K562 (cell line): Measurements from ENCODE around the gene C15orf62. TPM values are rescaled to one million over a fixed set of nuclear protein-coding genes. Genes with fewer than 3 reads are reported as not detected.
A peak's percentile ranks its signal among the peaks of the same experiment; 100 is the strongest.

Source experiments
- EGR1 ChIP-seq: fragments of 450-650 bp; conservative IDR thresholded peaks from 2 replicates; pipeline ENCODE4 v1.6.1; 2017; ENCODE audit warnings: mild to moderate bottlenecking
- FOS ChIP-seq: IDR thresholded peaks from 3 replicates; pipeline ENCODE4 v1.6.1; 2011; ENCODE audit not compliant: insufficient read length; ENCODE audit errors: extremely low read depth
- KLF6 ChIP-seq: fragments of 250-450 bp; sonication (Bioruptor Pico); IDR thresholded peaks from 2 replicates; pipeline ENCODE4 v1.4.0; 2020; ENCODE audit warnings: mild to moderate bottlenecking, moderate library complexity, borderline replicate concordance
- NONO ChIP-seq, 2 experiments: fragments of 200-400 bp in 1 of 2; fragments of 450-650 bp in 1 of 2; formaldehyde crosslinking in 1 of 2; IDR thresholded peaks; 2 replicates each; pipeline ENCODE4 v1.6.1; 2017; ENCODE audit warnings: low read depth in 2 of 2, mild to moderate bottlenecking in 2 of 2, moderate library complexity in 2 of 2, low read length in 1 of 2
- STAT5A ChIP-seq: IDR thresholded peaks from 2 replicates; pipeline ENCODE4 v1.6.1; 2012; ENCODE audit warnings: low read length, inconsistent platforms, borderline replicate concordance
- TCF7 ChIP-seq: sonication (generic); IDR thresholded peaks from 2 replicates; pipeline ENCODE4 v1.6.1; 2016; ENCODE audit warnings: antibody characterized with exemption, borderline replicate concordance
- ZNF584 ChIP-seq: fragments of 200-800 bp; sonication (Bioruptor generic); IDR thresholded peaks from 2 replicates; pipeline ENCODE4 v1.6.1; 2016; ENCODE audit warnings: low read depth, mild to moderate bottlenecking, missing genetic modification characterization, missing compliant biosample characterization
- ZSCAN32 ChIP-seq: fragments of 450-650 bp; formaldehyde crosslinking; IDR thresholded peaks from 2 replicates; pipeline ENCODE4 v1.4.0; 2020; ENCODE audit warnings: mild to moderate bottlenecking, moderate library complexity
- polyA plus RNA-seq, 8 experiments: library from polyadenylated mRNA; depleted of rRNA in 4 of 8; stranded (reverse) in 5 of 8; unstranded in 3 of 8; fragments of >200 nt; fragmentation: Nextera tagmentation in 2 of 8; fragmentation: Illumina TruSeq in 1 of 8; extraction: Ambion mirVana in 2 of 8; extraction: Trizol in 1 of 8; gene quantifications; 2 replicates each; pipeline versions ENCODE4 v1.2.1 to v1.2.3, GENCODE V29; 2011 to 2014; ENCODE audit warnings: inconsistent platforms in 1 of 8, missing spikeins in 1 of 8
- total RNA-seq, 7 experiments: library from RNA; depleted of rRNA in 6 of 7; stranded (reverse); fragments of >200 nt in 6 of 7; fragmentation: Illumina TruSeq in 2 of 7; extraction: Trizol in 2 of 7; gene quantifications; 2 replicates each; pipeline versions ENCODE4 v1.2.1 to v1.2.3, GENCODE V29; 2011 to 2021; ENCODE audit warnings: low replicate concordance in 1 of 7
- TF ChIP-seq, protein P1 (sequence below), 2 experiments: fragments of 450-650 bp; formaldehyde crosslinking in 1 of 2; IDR thresholded peaks; 2 replicates each; pipeline versions ENCODE4 v1.4.0 to v1.6.1; 2014 to 2020; ENCODE audit warnings: mild to moderate bottlenecking in 2 of 2, borderline replicate concordance in 1 of 2, low read depth in 1 of 2
- TF ChIP-seq, protein P2 (sequence below), 2 experiments: fragments of 450-650 bp in 1 of 2; IDR thresholded peaks; 2 replicates each; pipeline ENCODE4 v1.6.1; 2011 to 2017; ENCODE audit warnings: low read depth in 2 of 2, antibody characterized with exemption in 1 of 2, borderline replicate concordance in 1 of 2, low read length in 1 of 2, mild to moderate bottlenecking in 1 of 2, mixed read lengths in 1 of 2; ENCODE audit not compliant: control insufficient read depth in 1 of 2
- TF ChIP-seq, protein P3 (sequence below): sonication (generic); formaldehyde crosslinking; IDR thresholded peaks from 2 replicates; pipeline ENCODE4 v1.8.0; 2022; ENCODE audit warnings: missing genetic modification reagents, mild to moderate bottlenecking, borderline replicate concordance

The C15orf62 gene
- total and polyA plus RNA-seq, 9 of the 15 experiments (the other 6 are each of a cell fraction or from before 2014, with no cell fraction given), result 0.01 to 0.76 (median 0.30) TPM; not detected in 1

DNA sequence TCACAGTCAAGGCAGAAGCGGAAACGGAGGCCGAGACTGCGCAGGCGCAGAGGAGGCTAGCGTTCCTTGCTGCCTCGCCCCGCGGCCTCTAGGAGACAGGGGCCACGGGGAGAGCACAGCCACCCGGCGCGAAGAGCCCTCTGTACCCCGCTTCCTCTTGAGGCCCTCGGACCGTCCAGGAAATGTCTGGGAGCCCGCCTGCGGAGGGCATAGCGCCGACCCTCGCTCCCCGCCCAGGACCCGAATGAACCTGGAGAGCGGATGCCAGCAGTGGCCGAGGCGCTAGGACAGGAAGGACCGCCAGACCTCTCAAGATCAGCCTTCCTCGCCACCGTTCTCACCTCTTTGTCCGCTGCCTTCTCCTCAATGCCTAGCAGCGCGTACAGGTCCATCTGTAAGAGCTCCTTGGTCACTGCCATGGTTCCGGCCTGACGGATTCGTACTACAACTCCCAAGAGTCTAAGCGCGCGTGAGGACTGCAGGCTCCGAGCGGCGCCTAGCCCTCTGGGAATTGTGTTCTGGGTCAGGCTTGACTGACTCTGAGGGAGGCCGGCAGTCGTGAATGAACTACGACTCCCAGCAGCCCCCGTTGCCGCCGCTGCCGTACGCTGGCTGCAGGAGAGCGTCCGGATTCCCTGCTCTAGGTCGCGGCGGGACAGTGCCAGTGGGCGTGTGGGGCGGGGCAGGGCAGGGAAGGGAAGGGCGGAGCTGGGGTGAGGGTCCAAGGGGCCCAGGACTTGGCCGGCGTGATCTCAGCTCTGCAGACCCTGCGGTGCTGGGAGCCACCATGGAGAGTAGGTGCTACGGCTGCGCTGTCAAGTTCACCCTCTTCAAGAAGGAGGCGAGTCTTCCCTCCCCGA is 37.5 kb downstream of the C15orf62 start, which contains the start of the genes DNAJC17 and ZFYVE19 (continued):
- TF ChIP-seq, protein P1, sequence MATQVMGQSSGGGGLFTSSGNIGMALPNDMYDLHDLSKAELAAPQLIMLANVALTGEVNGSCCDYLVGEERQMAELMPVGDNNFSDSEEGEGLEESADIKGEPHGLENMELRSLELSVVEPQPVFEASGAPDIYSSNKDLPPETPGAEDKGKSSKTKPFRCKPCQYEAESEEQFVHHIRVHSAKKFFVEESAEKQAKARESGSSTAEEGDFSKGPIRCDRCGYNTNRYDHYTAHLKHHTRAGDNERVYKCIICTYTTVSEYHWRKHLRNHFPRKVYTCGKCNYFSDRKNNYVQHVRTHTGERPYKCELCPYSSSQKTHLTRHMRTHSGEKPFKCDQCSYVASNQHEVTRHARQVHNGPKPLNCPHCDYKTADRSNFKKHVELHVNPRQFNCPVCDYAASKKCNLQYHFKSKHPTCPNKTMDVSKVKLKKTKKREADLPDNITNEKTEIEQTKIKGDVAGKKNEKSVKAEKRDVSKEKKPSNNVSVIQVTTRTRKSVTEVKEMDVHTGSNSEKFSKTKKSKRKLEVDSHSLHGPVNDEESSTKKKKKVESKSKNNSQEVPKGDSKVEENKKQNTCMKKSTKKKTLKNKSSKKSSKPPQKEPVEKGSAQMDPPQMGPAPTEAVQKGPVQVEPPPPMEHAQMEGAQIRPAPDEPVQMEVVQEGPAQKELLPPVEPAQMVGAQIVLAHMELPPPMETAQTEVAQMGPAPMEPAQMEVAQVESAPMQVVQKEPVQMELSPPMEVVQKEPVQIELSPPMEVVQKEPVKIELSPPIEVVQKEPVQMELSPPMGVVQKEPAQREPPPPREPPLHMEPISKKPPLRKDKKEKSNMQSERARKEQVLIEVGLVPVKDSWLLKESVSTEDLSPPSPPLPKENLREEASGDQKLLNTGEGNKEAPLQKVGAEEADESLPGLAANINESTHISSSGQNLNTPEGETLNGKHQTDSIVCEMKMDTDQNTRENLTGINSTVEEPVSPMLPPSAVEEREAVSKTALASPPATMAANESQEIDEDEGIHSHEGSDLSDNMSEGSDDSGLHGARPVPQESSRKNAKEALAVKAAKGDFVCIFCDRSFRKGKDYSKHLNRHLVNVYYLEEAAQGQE (IDR thresholded peaks at IDR 0.05; ENCODE audit: borderline replicate concordance), result no peak; the same call in 1 of the 2 replicates
- TF ChIP-seq, protein P1 (CRISPR knock-in tag; IDR thresholded peaks at IDR 0.05; ENCODE audit: low read depth), result peak; percentile 40; the same call in 1 of the 2 replicates
- 0 out of 2 replicates have a peak, but pooled peaks have one; percentile 13 for TF ChIP-seq TCF7
- TF ChIP-seq NONO (IDR thresholded peaks at IDR 0.05; ENCODE audit: low read depth in 2 of 2, low read length in 1 of 2), result 0 out of 4 replicates have a peak, but pooled peaks of 1 of the 2 experiments have one; percentile 52
- TF ChIP-seq STAT5A, result no peak
- TF ChIP-seq FOS, result no peak
- 0 out of 2 replicates have a peak, but pooled peaks have one; percentile 9 for TF ChIP-seq KLF6 (CRISPR knock-in tag)
- 0 out of 2 replicates have a peak, but pooled peaks have one; percentile 42 for TF ChIP-seq ZNF584
- TF ChIP-seq, protein P2, sequence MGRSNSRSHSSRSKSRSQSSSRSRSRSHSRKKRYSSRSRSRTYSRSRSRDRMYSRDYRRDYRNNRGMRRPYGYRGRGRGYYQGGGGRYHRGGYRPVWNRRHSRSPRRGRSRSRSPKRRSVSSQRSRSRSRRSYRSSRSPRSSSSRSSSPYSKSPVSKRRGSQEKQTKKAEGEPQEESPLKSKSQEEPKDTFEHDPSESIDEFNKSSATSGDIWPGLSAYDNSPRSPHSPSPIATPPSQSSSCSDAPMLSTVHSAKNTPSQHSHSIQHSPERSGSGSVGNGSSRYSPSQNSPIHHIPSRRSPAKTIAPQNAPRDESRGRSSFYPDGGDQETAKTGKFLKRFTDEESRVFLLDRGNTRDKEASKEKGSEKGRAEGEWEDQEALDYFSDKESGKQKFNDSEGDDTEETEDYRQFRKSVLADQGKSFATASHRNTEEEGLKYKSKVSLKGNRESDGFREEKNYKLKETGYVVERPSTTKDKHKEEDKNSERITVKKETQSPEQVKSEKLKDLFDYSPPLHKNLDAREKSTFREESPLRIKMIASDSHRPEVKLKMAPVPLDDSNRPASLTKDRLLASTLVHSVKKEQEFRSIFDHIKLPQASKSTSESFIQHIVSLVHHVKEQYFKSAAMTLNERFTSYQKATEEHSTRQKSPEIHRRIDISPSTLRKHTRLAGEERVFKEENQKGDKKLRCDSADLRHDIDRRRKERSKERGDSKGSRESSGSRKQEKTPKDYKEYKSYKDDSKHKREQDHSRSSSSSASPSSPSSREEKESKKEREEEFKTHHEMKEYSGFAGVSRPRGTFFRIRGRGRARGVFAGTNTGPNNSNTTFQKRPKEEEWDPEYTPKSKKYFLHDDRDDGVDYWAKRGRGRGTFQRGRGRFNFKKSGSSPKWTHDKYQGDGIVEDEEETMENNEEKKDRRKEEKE (IDR thresholded peaks at IDR 0.05; ENCODE audit: borderline replicate concordance in 1 of 2, control insufficient read depth in 1 of 2, low read depth in 2 of 2, low read length in 1 of 2), result no peak
- TF ChIP-seq ZSCAN32 (CRISPR knock-in tag), result no peak
- peak; percentile 78 for TF ChIP-seq EGR1
- TF ChIP-seq, protein P3, sequence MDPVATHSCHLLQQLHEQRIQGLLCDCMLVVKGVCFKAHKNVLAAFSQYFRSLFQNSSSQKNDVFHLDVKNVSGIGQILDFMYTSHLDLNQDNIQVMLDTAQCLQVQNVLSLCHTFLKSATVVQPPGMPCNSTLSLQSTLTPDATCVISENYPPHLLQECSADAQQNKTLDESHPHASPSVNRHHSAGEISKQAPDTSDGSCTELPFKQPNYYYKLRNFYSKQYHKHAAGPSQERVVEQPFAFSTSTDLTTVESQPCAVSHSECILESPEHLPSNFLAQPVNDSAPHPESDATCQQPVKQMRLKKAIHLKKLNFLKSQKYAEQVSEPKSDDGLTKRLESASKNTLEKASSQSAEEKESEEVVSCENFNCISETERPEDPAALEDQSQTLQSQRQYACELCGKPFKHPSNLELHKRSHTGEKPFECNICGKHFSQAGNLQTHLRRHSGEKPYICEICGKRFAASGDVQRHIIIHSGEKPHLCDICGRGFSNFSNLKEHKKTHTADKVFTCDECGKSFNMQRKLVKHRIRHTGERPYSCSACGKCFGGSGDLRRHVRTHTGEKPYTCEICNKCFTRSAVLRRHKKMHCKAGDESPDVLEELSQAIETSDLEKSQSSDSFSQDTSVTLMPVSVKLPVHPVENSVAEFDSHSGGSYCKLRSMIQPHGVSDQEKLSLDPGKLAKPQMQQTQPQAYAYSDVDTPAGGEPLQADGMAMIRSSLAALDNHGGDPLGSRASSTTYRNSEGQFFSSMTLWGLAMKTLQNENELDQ (CRISPR knock-in tag), result no peak
